Astrocyte (in vitro differentiated cells and primary cell): Measurements from ENCODE around the gene AJAP1. TPM values are rescaled to one million over a fixed set of nuclear protein-coding genes. Genes with fewer than 3 reads are reported as not detected.

Source experiments
- DNase-seq: peaks from one replicate; pipeline ENCODE4 v3.0.0-alpha.2; 2010; ENCODE audit warnings: low read depth
- FAIRE-seq: peaks from 2 replicates; lab custom pipeline; 2011; peaks lifted over from hg19 to GRCh38; lab: Jason Lieb, UNC
- H2AFZ ChIP-seq: 2 replicates; pipeline ENCODE4 v1.6.0; 2012; ENCODE audit warnings: low read depth, low read length, inconsistent platforms
- H3K27ac ChIP-seq: 2 replicates; pipeline ENCODE4 v1.5.1; 2011; ENCODE audit warnings: low read depth, low read length, inconsistent platforms
- H3K27me3 ChIP-seq: 2 replicates; pipeline ENCODE4 v1.6.0; 2011; ENCODE audit warnings: low read length, inconsistent platforms; ENCODE audit not compliant: insufficient read depth
- H3K36me3 ChIP-seq: 2 replicates; pipeline ENCODE4 v1.5.1; 2011; ENCODE audit warnings: low read length, inconsistent platforms; ENCODE audit not compliant: insufficient read depth
- H3K4me1 ChIP-seq: 2 replicates; pipeline ENCODE4 v1.5.1; 2011; ENCODE audit warnings: low read length, inconsistent platforms; ENCODE audit not compliant: insufficient read depth
- H3K4me2 ChIP-seq: 2 replicates; pipeline ENCODE4 v1.6.0; 2012; ENCODE audit warnings: low read length, inconsistent platforms
- H3K4me3 ChIP-seq: 2 replicates; pipeline ENCODE4 v1.5.1; 2011; ENCODE audit warnings: low read depth, mild to moderate bottlenecking, low read length, inconsistent platforms; ENCODE audit not compliant: insufficient read depth
- H3K79me2 ChIP-seq: 2 replicates; pipeline ENCODE4 v1.6.0; 2012; ENCODE audit warnings: mild to moderate bottlenecking, low read length, inconsistent platforms; ENCODE audit not compliant: insufficient read depth
- H3K9ac ChIP-seq: 2 replicates; pipeline ENCODE4 v1.6.0; 2012; ENCODE audit warnings: mild to moderate bottlenecking, low read length, inconsistent platforms
- H3K9me3 ChIP-seq: 2 replicates; pipeline ENCODE4 v1.5.1; 2012; ENCODE audit warnings: low read depth, mild to moderate bottlenecking, low read length, inconsistent platforms; ENCODE audit not compliant: insufficient read depth
- H4K20me1 ChIP-seq: 2 replicates; pipeline ENCODE4 v1.6.0; 2012; ENCODE audit warnings: low read length, inconsistent platforms; ENCODE audit not compliant: insufficient read depth
- H3K27ac Mint-ChIP-seq: one replicate; pipeline ENCODE4 v1.8.0; 2021; ENCODE audit warnings: mild to moderate bottlenecking, mixed read lengths; ENCODE audit not compliant: unreplicated experiment
- H3K27me3 Mint-ChIP-seq: one replicate; pipeline ENCODE4 v1.8.0; 2021; ENCODE audit warnings: low read depth, mixed read lengths; ENCODE audit not compliant: unreplicated experiment
- H3K36me3 Mint-ChIP-seq: one replicate; pipeline ENCODE4 v1.8.0; 2021; ENCODE audit warnings: low read depth, mixed read lengths; ENCODE audit not compliant: unreplicated experiment
- H3K4me1 Mint-ChIP-seq: one replicate; pipeline ENCODE4 v1.8.0; 2021; ENCODE audit warnings: low read depth, mixed read lengths; ENCODE audit not compliant: unreplicated experiment
- H3K4me3 Mint-ChIP-seq: one replicate; pipeline ENCODE4 v1.8.0; 2021; ENCODE audit warnings: mild to moderate bottlenecking, moderate library complexity, mixed read lengths; ENCODE audit not compliant: unreplicated experiment
- H3K9me3 Mint-ChIP-seq: one replicate; pipeline ENCODE4 v1.8.0; 2021; ENCODE audit warnings: mild to moderate bottlenecking, mixed read lengths; ENCODE audit not compliant: unreplicated experiment
- EZH2 ChIP-seq: IDR thresholded peaks from 2 replicates; pipeline ENCODE4 v1.6.1; 2012; ENCODE audit warnings: mild to moderate bottlenecking, low read length, inconsistent platforms; ENCODE audit not compliant: insufficient read depth
- total RNA-seq: library from RNA; stranded (reverse); gene quantifications from 2 replicates; pipeline ENCODE4 v1.2.1, GENCODE V29; 2021
- TF ChIP-seq, protein P1 (sequence below): IDR thresholded peaks from 2 replicates; pipeline ENCODE4 v1.5.1; 2011; ENCODE audit warnings: low read depth, mild to moderate bottlenecking, inconsistent platforms, low read length, moderate library complexity; ENCODE audit not compliant: insufficient read depth

Gene AJAP1
- total RNA-seq, 1 donor from 2014 or later = 0.34 TPM

DNA sequence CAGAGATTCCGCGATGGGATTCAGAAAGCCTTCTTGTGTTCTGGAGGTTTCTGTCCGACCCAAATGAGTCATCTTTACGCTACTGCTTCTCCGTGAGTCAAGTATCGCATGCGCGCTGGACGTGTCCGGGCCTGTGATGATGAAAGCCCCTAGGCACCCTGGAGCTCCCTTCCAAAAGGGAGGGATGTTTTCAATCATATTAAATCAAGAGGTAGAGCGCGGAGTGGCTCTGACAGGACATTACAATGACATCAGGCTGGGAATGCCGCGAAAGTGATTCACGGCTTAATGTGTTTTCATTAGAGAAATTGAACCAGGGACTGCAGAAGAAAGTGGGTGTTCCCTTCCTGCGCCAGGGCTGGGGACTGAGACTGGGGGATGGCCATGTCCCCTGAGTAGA is 48.5 kb downstream of the AJAP1 start:
- Histone ChIP-seq H2AFZ (no peak overlapping the region), H3K36me3 (no peaks in the 10 kb centered on the region), H3K9ac (no peak overlapping the region), H4K20me1 (no peaks in the 10 kb centered on the region), H3K4me3 (no peak overlapping the region), H3K27ac (peak overlapping the region; percentile 5), H3K4me1 (no peaks in the 10 kb centered on the region), H3K9me3 (no peaks in the 10 kb centered on the region), H3K4me2 (no peak overlapping the region), H3K79me2 (no peaks in the 10 kb centered on the region), H3K27me3 (no peaks in the 10 kb centered on the region)
- H3K4me3 Mint-ChIP-seq = no peak overlapping the region
- FAIRE-seq = no peak
- peak; percentile 42 for DNase-seq
- no peak overlapping the region for H3K27ac Mint-ChIP-seq
- no peaks in the 10 kb centered on the region for H3K9me3 Mint-ChIP-seq
- peaks cover 10% of the 10 kb centered on the region for H3K4me1 Mint-ChIP-seq
- no peaks in the 10 kb centered on the region for H3K36me3 Mint-ChIP-seq
- H3K27me3 Mint-ChIP-seq = peaks cover 31% of the 10 kb centered on the region
- no peak for TF ChIP-seq EZH2
- TF ChIP-seq, protein P1, sequence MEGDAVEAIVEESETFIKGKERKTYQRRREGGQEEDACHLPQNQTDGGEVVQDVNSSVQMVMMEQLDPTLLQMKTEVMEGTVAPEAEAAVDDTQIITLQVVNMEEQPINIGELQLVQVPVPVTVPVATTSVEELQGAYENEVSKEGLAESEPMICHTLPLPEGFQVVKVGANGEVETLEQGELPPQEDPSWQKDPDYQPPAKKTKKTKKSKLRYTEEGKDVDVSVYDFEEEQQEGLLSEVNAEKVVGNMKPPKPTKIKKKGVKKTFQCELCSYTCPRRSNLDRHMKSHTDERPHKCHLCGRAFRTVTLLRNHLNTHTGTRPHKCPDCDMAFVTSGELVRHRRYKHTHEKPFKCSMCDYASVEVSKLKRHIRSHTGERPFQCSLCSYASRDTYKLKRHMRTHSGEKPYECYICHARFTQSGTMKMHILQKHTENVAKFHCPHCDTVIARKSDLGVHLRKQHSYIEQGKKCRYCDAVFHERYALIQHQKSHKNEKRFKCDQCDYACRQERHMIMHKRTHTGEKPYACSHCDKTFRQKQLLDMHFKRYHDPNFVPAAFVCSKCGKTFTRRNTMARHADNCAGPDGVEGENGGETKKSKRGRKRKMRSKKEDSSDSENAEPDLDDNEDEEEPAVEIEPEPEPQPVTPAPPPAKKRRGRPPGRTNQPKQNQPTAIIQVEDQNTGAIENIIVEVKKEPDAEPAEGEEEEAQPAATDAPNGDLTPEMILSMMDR = no peak

DNA sequence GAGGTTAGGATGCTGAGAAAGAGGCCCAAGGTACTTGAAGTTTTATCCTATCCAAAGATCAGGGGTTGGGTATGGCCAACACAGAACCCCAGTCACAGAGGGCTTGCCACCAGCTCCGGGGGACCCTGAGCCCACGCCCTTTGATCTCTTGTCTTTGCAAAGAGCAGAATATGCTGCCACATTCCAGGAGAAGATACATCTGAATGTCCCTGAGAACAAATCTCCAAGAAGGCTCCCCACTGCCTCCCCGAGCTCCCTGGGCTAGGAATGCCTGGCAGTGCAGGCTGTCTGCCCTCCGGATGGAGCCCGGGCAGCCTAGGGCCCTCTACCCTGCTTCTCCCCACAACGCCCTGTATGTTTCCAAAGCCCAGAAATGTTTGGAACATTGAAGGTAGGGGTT is 49.2 kb downstream of the AJAP1 start:
- TF ChIP-seq EZH2 = no peak
- TF ChIP-seq, protein P1 = no peak
- no peak overlapping the region for H2AFZ ChIP-seq
- H3K9me3 ChIP-seq = no peaks in the 10 kb centered on the region
- FAIRE-seq = no peak
- no peak for DNase-seq
- no peaks in the 10 kb centered on the region for H3K4me1 ChIP-seq
- Mint-ChIP-seq H3K36me3 (no peaks in the 10 kb centered on the region), H3K27ac (no peak overlapping the region), H3K27me3 (peaks cover 26% of the 10 kb centered on the region), H3K4me1 (peaks cover 10% of the 10 kb centered on the region), H3K9me3 (no peaks in the 10 kb centered on the region), H3K4me3 (no peak overlapping the region)
- H3K4me2 ChIP-seq = no peak overlapping the region
- H3K36me3 ChIP-seq = no peaks in the 10 kb centered on the region
- H3K79me2 ChIP-seq = no peaks in the 10 kb centered on the region
- no peaks in the 10 kb centered on the region for H4K20me1 ChIP-seq
- H3K27ac ChIP-seq = no peak overlapping the region
- H3K9ac ChIP-seq = no peak overlapping the region
- no peaks in the 10 kb centered on the region for H3K27me3 ChIP-seq
- no peak overlapping the region for H3K4me3 ChIP-seq

DNA sequence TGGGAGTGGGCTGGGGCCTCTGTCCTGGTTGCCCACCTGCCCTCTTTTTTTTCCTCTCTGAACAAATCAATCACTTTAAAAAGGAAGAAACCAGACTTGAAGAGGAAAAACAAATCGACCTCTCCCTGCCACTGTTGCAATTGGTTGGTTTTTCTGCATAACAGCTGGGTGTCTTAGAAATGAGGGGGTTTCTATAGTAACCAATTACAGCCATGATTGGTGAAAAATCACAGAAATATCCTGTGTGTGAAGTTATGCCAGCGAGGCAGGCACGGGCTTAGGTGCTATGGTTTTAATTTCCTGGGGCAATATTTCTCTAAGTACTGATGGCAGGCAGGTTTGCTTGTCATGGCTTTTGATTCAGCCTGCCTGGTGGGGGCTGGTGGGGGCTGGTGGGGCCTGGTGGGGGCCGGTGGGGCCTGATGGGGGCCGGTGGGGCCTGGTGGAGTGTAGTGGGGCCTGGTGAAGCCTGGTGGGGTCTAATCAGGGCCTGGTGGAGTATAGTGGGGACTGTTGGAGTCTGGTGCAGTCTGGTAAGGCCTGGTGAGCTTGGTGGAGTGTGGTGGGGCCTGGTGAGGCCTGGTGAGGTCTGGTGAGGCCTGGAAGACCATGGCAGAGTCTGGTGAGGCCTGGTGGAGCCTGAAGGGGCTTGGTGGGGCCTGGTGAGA is 54.6 kb downstream of the AJAP1 start:
- peaks cover 2% of the 10 kb centered on the region for H3K4me1 Mint-ChIP-seq
- H3K9me3 Mint-ChIP-seq = no peaks in the 10 kb centered on the region
- H3K27ac ChIP-seq = no peak overlapping the region
- H3K79me2 ChIP-seq = no peaks in the 10 kb centered on the region
- no peaks in the 10 kb centered on the region for H4K20me1 ChIP-seq
- no peaks in the 10 kb centered on the region for H3K4me1 ChIP-seq
- no peak overlapping the region for H3K4me3 ChIP-seq
- H3K36me3 Mint-ChIP-seq = no peaks in the 10 kb centered on the region
- no peak for DNase-seq
- peaks cover 49% of the 10 kb centered on the region for H3K27me3 Mint-ChIP-seq
- H3K4me2 ChIP-seq = no peak overlapping the region
- H3K4me3 Mint-ChIP-seq = no peak overlapping the region
- no peak overlapping the region for H2AFZ ChIP-seq
- no peak overlapping the region for H3K27ac Mint-ChIP-seq
- no peaks in the 10 kb centered on the region for H3K27me3 ChIP-seq
- H3K9me3 ChIP-seq = peaks cover 5% of the 10 kb centered on the region
- FAIRE-seq = no peak
- no peak for TF ChIP-seq EZH2
- TF ChIP-seq, protein P1 = no peak
- H3K9ac ChIP-seq = no peak overlapping the region
- no peaks in the 10 kb centered on the region for H3K36me3 ChIP-seq
